ENCODE measurements around the gene PHACTR3. TPM values are rescaled to one million over a fixed set of nuclear protein-coding genes. Genes with fewer than 3 reads are reported as not detected.
A peak's percentile ranks its signal among the peaks of the same experiment; 100 is the strongest.

PHACTR3 gene
- total RNA-seq, 1 donor from 2014 or later = 22.3 TPM

DNA sequence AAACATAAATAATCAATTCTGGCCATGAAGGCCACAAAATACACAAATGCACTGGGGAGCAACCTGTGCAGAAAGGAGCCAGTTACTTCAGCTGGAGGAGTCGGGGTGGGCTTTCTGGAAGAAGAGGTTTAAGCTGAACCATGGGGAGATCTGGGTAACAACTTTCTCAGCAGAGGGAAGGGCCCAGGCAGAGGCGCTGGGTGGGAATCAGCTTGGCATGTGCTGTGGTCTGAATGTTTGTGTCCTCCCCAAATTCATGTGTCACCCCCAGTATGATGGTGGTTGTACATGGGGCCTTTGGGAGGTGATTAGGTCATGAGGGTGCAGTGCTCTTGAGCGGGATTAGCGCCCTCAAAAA is 221.2 kb downstream of the PHACTR3 start:
- no peak overlapping the region for H3K27ac Mint-ChIP-seq (ENCODE audit: unreplicated experiment)
- H3K9me3 Mint-ChIP-seq = no peaks in the 10 kb centered on the region
- DNase-seq (ENCODE audit: low read depth, low spot score) = no peak
- TF ChIP-seq, protein P1, sequence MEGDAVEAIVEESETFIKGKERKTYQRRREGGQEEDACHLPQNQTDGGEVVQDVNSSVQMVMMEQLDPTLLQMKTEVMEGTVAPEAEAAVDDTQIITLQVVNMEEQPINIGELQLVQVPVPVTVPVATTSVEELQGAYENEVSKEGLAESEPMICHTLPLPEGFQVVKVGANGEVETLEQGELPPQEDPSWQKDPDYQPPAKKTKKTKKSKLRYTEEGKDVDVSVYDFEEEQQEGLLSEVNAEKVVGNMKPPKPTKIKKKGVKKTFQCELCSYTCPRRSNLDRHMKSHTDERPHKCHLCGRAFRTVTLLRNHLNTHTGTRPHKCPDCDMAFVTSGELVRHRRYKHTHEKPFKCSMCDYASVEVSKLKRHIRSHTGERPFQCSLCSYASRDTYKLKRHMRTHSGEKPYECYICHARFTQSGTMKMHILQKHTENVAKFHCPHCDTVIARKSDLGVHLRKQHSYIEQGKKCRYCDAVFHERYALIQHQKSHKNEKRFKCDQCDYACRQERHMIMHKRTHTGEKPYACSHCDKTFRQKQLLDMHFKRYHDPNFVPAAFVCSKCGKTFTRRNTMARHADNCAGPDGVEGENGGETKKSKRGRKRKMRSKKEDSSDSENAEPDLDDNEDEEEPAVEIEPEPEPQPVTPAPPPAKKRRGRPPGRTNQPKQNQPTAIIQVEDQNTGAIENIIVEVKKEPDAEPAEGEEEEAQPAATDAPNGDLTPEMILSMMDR (conservative IDR thresholded peaks at IDR 0.05) = no peak
- H3K36me3 Mint-ChIP-seq (ENCODE audit: low read depth) = no peaks in the 10 kb centered on the region
- no peak overlapping the region for H3K4me3 Mint-ChIP-seq
- H3K27me3 Mint-ChIP-seq (ENCODE audit: low read depth) = no peaks in the 10 kb centered on the region
- peaks cover 26% of the 10 kb centered on the region for H3K4me1 Mint-ChIP-seq

DNA sequence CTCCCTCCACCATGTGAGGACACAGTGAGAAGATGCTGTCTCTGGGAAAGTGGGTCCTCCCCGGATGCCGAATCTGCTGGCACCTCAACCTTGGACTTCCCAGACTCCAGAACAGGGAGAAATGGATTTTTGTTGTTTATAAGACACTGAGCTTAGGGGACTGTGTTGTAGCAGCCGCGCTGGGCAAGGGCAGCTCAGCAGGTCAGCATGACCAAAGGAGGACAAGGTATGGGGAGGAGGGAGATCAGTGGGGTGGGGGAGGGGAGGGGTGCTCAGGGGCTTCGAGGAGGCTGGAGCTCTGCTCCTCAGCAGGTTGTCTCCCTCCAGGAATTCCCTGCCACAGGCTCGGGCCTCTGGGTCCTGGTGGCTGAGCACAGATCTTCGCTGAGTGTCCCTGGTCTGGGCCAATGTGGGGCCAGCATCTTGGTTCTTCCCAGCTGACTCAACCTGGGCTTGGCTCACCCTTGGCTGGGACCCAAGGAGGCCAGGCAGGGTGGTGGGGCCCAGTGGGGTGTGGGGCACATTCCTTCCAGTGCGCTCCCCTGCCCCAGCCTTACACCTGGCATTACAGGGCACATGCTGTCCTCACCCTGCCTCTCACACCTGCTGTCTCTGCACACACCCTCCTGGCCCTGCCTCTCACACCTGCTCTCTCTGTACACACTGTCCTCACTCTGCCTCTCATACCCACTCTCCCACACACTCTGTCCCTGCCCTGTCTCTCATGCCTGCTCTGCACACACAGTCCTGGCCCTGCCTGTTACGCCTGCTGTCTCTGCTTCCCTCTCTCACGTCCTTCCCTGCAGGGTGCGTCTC is 221.8 kb downstream of the PHACTR3 start:
- H3K27me3 Mint-ChIP-seq (ENCODE audit: low read depth) = no peaks in the 10 kb centered on the region
- H3K9me3 Mint-ChIP-seq = no peaks in the 10 kb centered on the region
- H3K36me3 Mint-ChIP-seq (ENCODE audit: low read depth) = no peaks in the 10 kb centered on the region
- H3K4me1 Mint-ChIP-seq = peaks cover 26% of the 10 kb centered on the region
- peak overlapping the region; percentile 54 for H3K27ac Mint-ChIP-seq (ENCODE audit: unreplicated experiment)
- TF ChIP-seq, protein P1 (conservative IDR thresholded peaks at IDR 0.05) = no peak
- no peak for DNase-seq (ENCODE audit: low read depth, low spot score)
- no peak overlapping the region for H3K4me3 Mint-ChIP-seq

DNA sequence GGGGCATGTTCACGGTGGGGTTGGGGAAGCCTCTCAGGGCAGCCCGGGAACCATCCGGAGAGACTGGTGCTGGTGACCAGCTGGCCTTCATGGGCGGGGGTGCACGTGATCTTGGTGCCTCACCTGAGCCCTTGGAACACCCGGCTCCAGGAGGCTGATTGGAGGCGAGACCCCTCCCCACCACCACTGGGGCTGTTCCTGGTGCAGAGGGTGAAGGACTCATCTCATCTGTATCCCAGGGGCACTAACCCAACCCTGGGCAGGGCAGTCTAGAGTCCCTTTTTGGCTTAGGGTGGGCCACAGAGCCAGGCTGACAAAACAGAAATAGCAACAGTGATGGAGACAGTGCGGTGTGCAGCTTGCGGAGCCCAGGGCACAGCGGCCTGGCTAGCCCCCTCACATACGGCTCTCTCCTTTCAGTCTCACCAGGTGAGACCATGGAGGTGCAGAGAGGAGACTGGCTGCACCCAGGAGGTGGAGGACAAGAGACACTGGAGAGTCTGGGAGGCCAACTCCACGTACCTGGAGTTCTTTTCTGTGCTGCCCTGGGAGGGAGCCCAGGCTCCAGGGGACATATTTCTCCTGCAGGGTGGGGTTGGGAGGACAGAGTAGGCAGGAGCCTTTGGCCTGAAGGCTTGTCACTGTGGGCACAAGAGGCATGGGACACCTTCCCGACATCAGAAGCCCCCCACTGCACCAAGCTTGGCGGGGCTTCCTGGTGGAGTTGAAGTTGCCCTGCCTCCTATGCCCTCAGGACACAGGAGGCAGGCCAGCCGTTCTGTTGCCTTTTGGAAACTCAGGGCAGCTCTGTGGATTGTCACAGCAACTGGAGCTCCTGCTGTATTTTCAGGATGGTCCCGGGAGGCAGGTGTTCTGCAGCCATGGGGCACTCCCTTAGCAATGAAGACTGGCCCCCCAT is 223.1 kb downstream of the PHACTR3 start:
- H3K4me1 Mint-ChIP-seq = peaks cover 31% of the 10 kb centered on the region
- no peak overlapping the region for H3K27ac Mint-ChIP-seq (ENCODE audit: unreplicated experiment)
- TF ChIP-seq, protein P1 (conservative IDR thresholded peaks at IDR 0.05) = no peak
- H3K36me3 Mint-ChIP-seq (ENCODE audit: low read depth) = no peaks in the 10 kb centered on the region
- no peak for DNase-seq (ENCODE audit: low read depth, low spot score)
- no peak overlapping the region for H3K4me3 Mint-ChIP-seq
- no peaks in the 10 kb centered on the region for H3K9me3 Mint-ChIP-seq
- no peaks in the 10 kb centered on the region for H3K27me3 Mint-ChIP-seq (ENCODE audit: low read depth)

DNA sequence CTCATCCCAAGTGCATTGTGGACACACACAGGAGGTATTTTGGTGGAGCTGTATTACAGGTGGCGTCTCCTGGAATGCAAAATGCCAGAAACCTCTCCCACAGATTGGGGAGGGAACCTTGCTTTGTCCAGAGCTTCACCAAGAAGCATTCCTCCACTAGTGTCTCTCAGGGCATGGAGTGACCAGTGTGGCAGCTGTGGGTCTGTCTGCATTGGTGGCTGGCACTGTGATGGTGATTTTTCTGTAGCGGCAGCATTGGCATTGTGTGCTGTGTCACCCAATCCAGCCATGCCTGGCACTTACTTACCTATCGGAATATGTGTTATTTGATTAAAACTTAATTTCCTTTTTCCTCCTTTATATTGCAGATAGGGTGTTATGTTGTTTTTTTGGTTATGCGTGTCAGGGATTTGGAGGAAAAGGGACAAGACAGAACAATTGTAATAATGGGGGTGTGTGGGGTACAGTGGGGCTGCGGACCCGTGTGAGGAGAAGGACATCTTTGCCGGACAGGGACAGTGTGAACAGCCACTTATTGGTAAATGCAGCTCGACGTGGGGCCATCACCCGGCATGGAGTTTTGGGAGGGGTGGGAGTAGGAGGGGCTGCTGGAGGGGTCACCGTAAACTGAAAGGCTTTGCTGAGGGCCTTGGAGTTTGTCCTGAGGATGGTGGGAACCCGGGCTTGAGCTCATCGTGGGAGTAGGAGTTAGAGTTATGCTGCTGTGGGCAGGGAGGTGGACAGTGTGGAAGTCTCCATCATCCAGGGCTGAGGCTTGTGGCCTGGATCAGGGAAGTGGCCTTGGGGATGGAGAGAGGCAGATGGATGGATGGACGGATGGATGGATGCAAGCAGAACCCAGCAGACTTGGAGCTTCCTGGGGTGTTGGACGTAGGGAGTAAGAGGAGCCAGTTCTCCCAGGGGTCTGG is 224.0 kb downstream of the PHACTR3 start:
- DNase-seq (ENCODE audit: low read depth, low spot score) = no peak
- H3K27ac Mint-ChIP-seq (ENCODE audit: unreplicated experiment) = no peak overlapping the region
- no peaks in the 10 kb centered on the region for H3K27me3 Mint-ChIP-seq (ENCODE audit: low read depth)
- no peak overlapping the region for H3K4me3 Mint-ChIP-seq
- H3K36me3 Mint-ChIP-seq (ENCODE audit: low read depth) = no peaks in the 10 kb centered on the region
- peaks cover 30% of the 10 kb centered on the region for H3K4me1 Mint-ChIP-seq
- TF ChIP-seq, protein P1 (conservative IDR thresholded peaks at IDR 0.05) = no peak
- H3K9me3 Mint-ChIP-seq = no peaks in the 10 kb centered on the region
